Endodermal cell (in vitro differentiated cells): ENCODE results near the gene PIP5K1B. TPM values are rescaled to one million over a fixed set of nuclear protein-coding genes. Genes with fewer than 3 reads are reported as not detected.

ENCODE experiments used
- DNase-seq: peaks from one replicate; pipeline ENCODE4 v3.0.0-alpha.2; 2017
- H3K27ac ChIP-seq: 2 replicates; pipeline ENCODE4 v1.5.1; 2013; ENCODE audit warnings: mild to moderate bottlenecking, low read depth, low read length, moderate library complexity
- H3K27me3 ChIP-seq: 2 replicates; pipeline ENCODE4 v1.6.1; 2013; ENCODE audit warnings: mild to moderate bottlenecking, low read length, moderate library complexity; ENCODE audit not compliant: insufficient read depth, control insufficient read depth, poor library complexity, severe bottlenecking
- H3K36me3 ChIP-seq: 2 replicates; pipeline ENCODE4 v1.7.0; 2013; ENCODE audit warnings: mild to moderate bottlenecking, low read length, moderate library complexity; ENCODE audit not compliant: control insufficient read depth, insufficient read depth
- H3K4me1 ChIP-seq: one replicate; pipeline ENCODE4 v1.7.0; 2013; ENCODE audit warnings: low read length; ENCODE audit not compliant: control insufficient read depth, insufficient read depth
- H3K4me3 ChIP-seq: 2 replicates; pipeline ENCODE4 v1.5.1; 2013; ENCODE audit warnings: mild to moderate bottlenecking, low read length, moderate library complexity
- H3K9ac ChIP-seq: 2 replicates; pipeline ENCODE4 v1.6.1; 2013; ENCODE audit warnings: mild to moderate bottlenecking, low read length, moderate library complexity; ENCODE audit not compliant: poor library complexity, severe bottlenecking; ENCODE audit errors: extremely low read depth
- H3K9me3 ChIP-seq: 2 replicates; pipeline ENCODE4 v1.6.1; 2013; ENCODE audit warnings: mild to moderate bottlenecking, low read length, moderate library complexity; ENCODE audit not compliant: control insufficient read depth
- H3K27ac Mint-ChIP-seq: 2 replicates; pipeline ENCODE4 v1.8.0; 2020; ENCODE audit warnings: mixed read lengths
- H3K27me3 Mint-ChIP-seq: 2 replicates; pipeline ENCODE4 v1.8.0; 2021; ENCODE audit warnings: mild to moderate bottlenecking, mixed read lengths; ENCODE audit not compliant: insufficient read depth
- H3K36me3 Mint-ChIP-seq: 2 replicates; pipeline ENCODE4 v1.8.0; 2020; ENCODE audit warnings: low read depth, mixed read lengths
- H3K4me1 Mint-ChIP-seq: 2 replicates; pipeline ENCODE4 v1.8.0; 2020; ENCODE audit warnings: mixed read lengths
- H3K4me3 Mint-ChIP-seq: 2 replicates; pipeline ENCODE4 v1.8.0; 2020; ENCODE audit warnings: mild to moderate bottlenecking, moderate library complexity, mixed read lengths
- H3K9me3 Mint-ChIP-seq: 2 replicates; pipeline ENCODE4 v1.8.0; 2020; ENCODE audit warnings: mild to moderate bottlenecking, mixed read lengths
- WGBS, 2 experiments: methylation state at CpG; one replicate each; pipeline versions ENCODE4 v1.1.5 to v1.1.7; 2013; ENCODE audit warnings: missing lambda C conversion rate in 2 of 2, mixed read lengths in 1 of 2; ENCODE audit not compliant: insufficient coverage in 1 of 2, insufficient read length in 1 of 2; 5-methylcytosine and 5-hydroxymethylcytosine counted together
- total RNA-seq, 2 donors: library from RNA; stranded (reverse); fragmentation: NEBNext Ultra II Directional in 1 of 2; extraction: Animal tissue kit (Norgen Biotek cat#: 25700) in 1 of 2; gene quantifications; 2 replicates in 1 of 2; 3 replicates in 1 of 2; pipeline ENCODE4 v1.2.1, GENCODE V29; 2021
- TF ChIP-seq, protein P1 (sequence below): fragments of 200-600 bp; sonication (generic); conservative IDR thresholded peaks from 2 replicates; pipeline ENCODE4 v1.5.0; 2021; ENCODE audit warnings: antibody characterized with exemption, mild to moderate bottlenecking

The PIP5K1B gene
- total RNA-seq, 2 donors from 2014 or later = 8.5 to 10.2 TPM

DNA sequence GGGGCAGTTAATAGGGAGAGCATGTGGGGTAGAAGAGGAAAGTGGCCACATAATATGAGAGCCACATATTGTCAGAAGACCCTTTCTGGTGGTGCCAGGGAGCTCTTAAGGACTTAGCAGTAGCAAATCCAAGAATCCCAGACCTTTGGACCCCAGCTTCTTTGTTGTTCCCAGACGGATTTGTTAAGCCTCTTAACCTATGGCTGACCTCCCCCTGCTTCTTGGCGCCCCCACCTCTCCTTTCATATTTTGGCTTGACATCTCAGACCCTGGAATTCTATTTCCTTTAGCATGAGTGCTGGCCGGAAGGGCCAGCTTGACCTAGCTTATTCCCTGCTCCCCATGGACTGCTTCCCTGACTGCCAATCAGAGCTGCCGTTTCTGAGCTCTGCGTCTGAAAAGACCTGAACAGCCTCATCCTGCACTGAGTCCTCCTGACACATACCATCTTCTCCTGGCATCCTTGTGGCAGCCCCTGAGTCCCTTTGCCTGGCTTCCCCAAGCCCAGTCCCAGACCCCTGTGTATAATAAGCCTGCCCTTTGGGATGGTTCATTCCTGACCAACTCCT lies 192.6 kb downstream of the PIP5K1B start:
- H3K4me1 Mint-ChIP-seq = peaks cover 61% of the 10 kb centered on the region
- peak overlapping the region; percentile 87 for H3K27ac Mint-ChIP-seq
- H3K9me3 Mint-ChIP-seq = no peaks in the 10 kb centered on the region
- 56 to 65% methylated on average over 5 of the region's 5 CpGs for WGBS, 2 experiments
- H3K36me3 Mint-ChIP-seq = no peaks in the 10 kb centered on the region
- no peak overlapping the region for H3K9ac ChIP-seq
- DNase-seq = no peak
- no peaks in the 10 kb centered on the region for H3K27me3 Mint-ChIP-seq
- no peaks in the 10 kb centered on the region for H3K27me3 ChIP-seq
- peak overlapping the region; percentile 1 for H3K27ac ChIP-seq
- TF ChIP-seq, protein P1, sequence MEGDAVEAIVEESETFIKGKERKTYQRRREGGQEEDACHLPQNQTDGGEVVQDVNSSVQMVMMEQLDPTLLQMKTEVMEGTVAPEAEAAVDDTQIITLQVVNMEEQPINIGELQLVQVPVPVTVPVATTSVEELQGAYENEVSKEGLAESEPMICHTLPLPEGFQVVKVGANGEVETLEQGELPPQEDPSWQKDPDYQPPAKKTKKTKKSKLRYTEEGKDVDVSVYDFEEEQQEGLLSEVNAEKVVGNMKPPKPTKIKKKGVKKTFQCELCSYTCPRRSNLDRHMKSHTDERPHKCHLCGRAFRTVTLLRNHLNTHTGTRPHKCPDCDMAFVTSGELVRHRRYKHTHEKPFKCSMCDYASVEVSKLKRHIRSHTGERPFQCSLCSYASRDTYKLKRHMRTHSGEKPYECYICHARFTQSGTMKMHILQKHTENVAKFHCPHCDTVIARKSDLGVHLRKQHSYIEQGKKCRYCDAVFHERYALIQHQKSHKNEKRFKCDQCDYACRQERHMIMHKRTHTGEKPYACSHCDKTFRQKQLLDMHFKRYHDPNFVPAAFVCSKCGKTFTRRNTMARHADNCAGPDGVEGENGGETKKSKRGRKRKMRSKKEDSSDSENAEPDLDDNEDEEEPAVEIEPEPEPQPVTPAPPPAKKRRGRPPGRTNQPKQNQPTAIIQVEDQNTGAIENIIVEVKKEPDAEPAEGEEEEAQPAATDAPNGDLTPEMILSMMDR = no peak
- peaks cover 44% of the 10 kb centered on the region for H3K4me1 ChIP-seq
- peak overlapping the region; percentile 46 for H3K4me3 ChIP-seq
- H3K36me3 ChIP-seq = peaks cover under 1% of the 10 kb centered on the region
- H3K9me3 ChIP-seq = no peaks in the 10 kb centered on the region
- peak overlapping the region; percentile 9 for H3K4me3 Mint-ChIP-seq

DNA sequence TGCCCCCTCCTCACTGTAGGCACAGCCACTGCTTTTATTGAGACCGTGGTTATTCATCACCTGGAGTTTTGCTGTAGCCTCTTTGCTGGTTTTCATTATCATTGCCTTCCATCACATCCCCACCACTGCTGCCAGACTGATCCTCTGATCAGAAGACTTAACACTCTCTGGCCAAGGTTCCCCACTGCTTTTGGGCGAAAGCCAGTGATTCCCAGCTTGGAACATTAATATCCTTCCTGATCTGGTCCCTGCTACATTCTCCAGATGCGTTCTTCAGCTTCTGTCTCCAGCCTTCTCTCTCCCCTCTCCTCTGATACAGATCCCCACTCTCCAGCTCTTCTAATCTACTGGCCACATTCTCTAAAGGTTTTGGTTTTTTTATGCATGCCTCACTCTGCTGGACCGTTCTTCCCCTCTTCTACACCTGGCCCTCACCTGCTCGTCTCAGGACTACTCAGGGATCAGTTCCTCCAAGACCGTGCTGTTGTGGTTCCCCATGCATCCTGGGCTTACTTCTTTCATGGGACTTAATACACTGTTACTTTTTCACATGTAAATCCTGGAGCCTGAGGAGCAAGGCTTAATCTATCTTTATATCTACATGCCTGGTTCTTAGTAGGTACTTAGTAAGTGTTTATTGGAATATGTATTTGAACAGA lies 193.9 kb downstream of the PIP5K1B start:
- DNase-seq = no peak
- H3K36me3 ChIP-seq = no peaks in the 10 kb centered on the region
- H3K9ac ChIP-seq = no peak overlapping the region
- Mint-ChIP-seq H3K36me3 (no peaks in the 10 kb centered on the region), H3K4me1 (peaks cover 64% of the 10 kb centered on the region), H3K4me3 (no peak overlapping the region), H3K27ac (no peak overlapping the region), H3K27me3 (no peaks in the 10 kb centered on the region), H3K9me3 (no peaks in the 10 kb centered on the region)
- no peak overlapping the region for H3K27ac ChIP-seq
- 82% methylated on average over 6 of the region's 6 CpGs for WGBS, 2 experiments
- H3K4me1 ChIP-seq = peaks cover 43% of the 10 kb centered on the region
- H3K4me3 ChIP-seq = no peak overlapping the region
- no peaks in the 10 kb centered on the region for H3K9me3 ChIP-seq
- no peaks in the 10 kb centered on the region for H3K27me3 ChIP-seq
- TF ChIP-seq, protein P1 = no peak

DNA sequence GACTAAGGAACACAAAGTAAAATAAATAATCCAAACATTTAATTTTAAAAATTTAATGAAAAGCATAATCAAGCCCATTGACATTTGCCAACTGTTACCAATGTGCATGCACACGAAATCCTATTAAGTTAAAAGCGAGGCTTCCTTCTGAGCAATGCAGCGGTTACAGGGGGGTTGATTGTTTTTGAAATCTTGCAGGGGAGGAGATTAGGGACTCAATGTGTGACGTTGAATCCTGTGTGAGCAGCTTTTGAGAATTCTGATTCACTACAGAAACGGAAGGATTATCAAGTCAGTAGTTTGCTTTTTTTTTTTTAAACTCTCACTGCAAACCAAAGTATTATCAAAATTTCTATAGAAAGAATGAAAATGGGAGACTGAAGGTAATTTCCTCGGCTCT lies 199.4 kb downstream of the PIP5K1B start:
- DNase-seq = no peak
- H3K4me3 Mint-ChIP-seq = no peak overlapping the region
- Histone ChIP-seq H3K4me1 (peaks cover 10% of the 10 kb centered on the region), H3K4me3 (no peak overlapping the region), H3K27me3 (no peaks in the 10 kb centered on the region), H3K9me3 (no peaks in the 10 kb centered on the region), H3K27ac (no peak overlapping the region), H3K9ac (no peak overlapping the region), H3K36me3 (peaks cover 4% of the 10 kb centered on the region)
- H3K36me3 Mint-ChIP-seq = no peaks in the 10 kb centered on the region
- TF ChIP-seq, protein P1 = no peak
- H3K9me3 Mint-ChIP-seq = no peaks in the 10 kb centered on the region
- H3K27ac Mint-ChIP-seq = no peak overlapping the region
- H3K4me1 Mint-ChIP-seq = peaks cover 26% of the 10 kb centered on the region
- H3K27me3 Mint-ChIP-seq = no peaks in the 10 kb centered on the region
- whole genome bisulfite sequencing, 2 experiments = 56 to 67% methylated on average over 2 to 4 of the region's 6 CpGs
